OCI-LY1 (cell line): Measurements from ENCODE around the gene SERF2.

Source experiments
- EZH2 ChIP-seq: fragments of 200-600 bp; sonication (generic), shearing (Covaris generic); IDR thresholded peaks from 2 replicates; pipeline ENCODE4 v1.8.0; 2017; ENCODE audit warnings: borderline replicate concordance, mixed run types, mild to moderate bottlenecking, antibody characterized with exemption, low read length, moderate library complexity, mixed read lengths
- TF ChIP-seq, protein P1 (sequence below): fragments of 200-600 bp; sonication (generic), shearing (Covaris generic); IDR thresholded peaks from 2 replicates; pipeline ENCODE4 v1.5.1; 2017; ENCODE audit warnings: mild to moderate bottlenecking, antibody characterized with exemption, low read length, moderate library complexity, mixed read lengths

DNA sequence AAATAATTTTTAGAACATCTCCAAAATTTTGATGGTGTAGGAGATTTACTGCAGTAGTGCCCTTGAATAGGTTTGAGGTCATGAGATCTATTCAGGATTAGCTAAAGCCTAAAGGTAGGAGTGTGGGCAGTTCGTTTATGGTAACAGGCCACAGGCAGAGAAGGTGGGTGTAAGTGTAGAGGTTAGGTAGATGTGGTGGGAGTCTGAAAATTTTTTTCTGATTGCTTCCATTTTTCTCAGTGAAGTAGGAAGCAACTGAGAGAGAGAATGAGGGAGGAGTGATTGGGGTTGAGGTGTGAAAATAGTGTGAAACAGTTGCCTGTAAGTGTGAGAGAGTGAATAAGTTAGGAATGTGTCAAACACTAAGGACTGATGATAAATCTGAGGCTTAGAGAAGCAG lies 13.1 kb upstream of the SERF2 start:
- TF ChIP-seq, protein P1, sequence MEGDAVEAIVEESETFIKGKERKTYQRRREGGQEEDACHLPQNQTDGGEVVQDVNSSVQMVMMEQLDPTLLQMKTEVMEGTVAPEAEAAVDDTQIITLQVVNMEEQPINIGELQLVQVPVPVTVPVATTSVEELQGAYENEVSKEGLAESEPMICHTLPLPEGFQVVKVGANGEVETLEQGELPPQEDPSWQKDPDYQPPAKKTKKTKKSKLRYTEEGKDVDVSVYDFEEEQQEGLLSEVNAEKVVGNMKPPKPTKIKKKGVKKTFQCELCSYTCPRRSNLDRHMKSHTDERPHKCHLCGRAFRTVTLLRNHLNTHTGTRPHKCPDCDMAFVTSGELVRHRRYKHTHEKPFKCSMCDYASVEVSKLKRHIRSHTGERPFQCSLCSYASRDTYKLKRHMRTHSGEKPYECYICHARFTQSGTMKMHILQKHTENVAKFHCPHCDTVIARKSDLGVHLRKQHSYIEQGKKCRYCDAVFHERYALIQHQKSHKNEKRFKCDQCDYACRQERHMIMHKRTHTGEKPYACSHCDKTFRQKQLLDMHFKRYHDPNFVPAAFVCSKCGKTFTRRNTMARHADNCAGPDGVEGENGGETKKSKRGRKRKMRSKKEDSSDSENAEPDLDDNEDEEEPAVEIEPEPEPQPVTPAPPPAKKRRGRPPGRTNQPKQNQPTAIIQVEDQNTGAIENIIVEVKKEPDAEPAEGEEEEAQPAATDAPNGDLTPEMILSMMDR: no peak
- TF ChIP-seq EZH2: no peak
